PC-9 (cell line): ENCODE data around the gene KIF26A. TPM values are rescaled to one million over a fixed set of nuclear protein-coding genes. Genes with fewer than 3 reads are reported as not detected.
A peak's percentile ranks its signal among the peaks of the same experiment; 100 is the strongest.

Experiments used
- BruUV-seq: library from RNA; stranded (reverse); fragments of 400-500 nt; replicated peaks from 2 replicates; lab custom pipeline; 2021; lab: Mats Ljungman, UMichigan
- CTCF ChIA-PET: fragments of 300-600 bp; sonication (Branson Sonifier 250); formaldehyde crosslinking; loops from one replicate; lab custom pipeline; 2022; ENCODE audit warnings: antibody characterized with exemption; lab: Charles Lee
- POLR2A ChIA-PET: fragments of 300-600 bp; sonication (Branson Sonifier 250); formaldehyde crosslinking; loops from one replicate; lab custom pipeline; 2022; ENCODE audit warnings: antibody characterized with exemption; ENCODE audit not compliant: unreplicated experiment; lab: Charles Lee
- DNase-seq, 2 experiments: peaks; one replicate each; pipeline versions ENCODE4 v3.0.0 to v3.0.0-alpha.2; 2015 to 2022; ENCODE audit warnings: mixed read lengths in 1 of 2
- H2AFZ ChIP-seq: fragments of 200-600 bp; sonication (generic); 2 replicates; pipeline ENCODE4 v1.8.1; 2017; ENCODE audit warnings: antibody characterized with exemption
- H3F3A ChIP-seq: fragments of 200-600 bp; sonication (generic); 2 replicates; pipeline ENCODE4 v1.8.1; 2017; ENCODE audit warnings: antibody characterized with exemption, mild to moderate bottlenecking, low read depth; ENCODE audit not compliant: insufficient read depth
- H3K27ac ChIP-seq: fragments of 200-600 bp; sonication (generic); 2 replicates; pipeline ENCODE4 v1.6.1; 2016; ENCODE audit warnings: mixed run types
- H3K27me3 ChIP-seq: fragments of 200-600 bp; sonication (generic); 2 replicates; pipeline ENCODE4 v1.6.1; 2016; ENCODE audit warnings: low read depth, mixed run types; ENCODE audit not compliant: insufficient read depth
- H3K36me3 ChIP-seq: fragments of 200-600 bp; sonication (generic); 2 replicates; pipeline ENCODE4 v1.6.1; 2016; ENCODE audit warnings: low read depth, mixed run types
- H3K4me1 ChIP-seq: fragments of 200-600 bp; sonication (generic); replicated peaks from 2 replicates; pipeline ENCODE4 v1.6.1; 2016; ENCODE audit warnings: mixed run types; ENCODE audit not compliant: insufficient read depth
- H3K4me2 ChIP-seq: fragments of 200-600 bp; sonication (generic); 2 replicates; pipeline ENCODE4 v1.6.1; 2017; ENCODE audit warnings: mixed run types
- H3K4me3 ChIP-seq: fragments of 200-600 bp; sonication (generic); 2 replicates; pipeline ENCODE4 v1.6.1; 2016; ENCODE audit warnings: mixed run types
- H3K79me2 ChIP-seq: fragments of 200-600 bp; sonication (generic); 2 replicates; pipeline ENCODE4 v1.6.1; 2017; ENCODE audit warnings: low read depth, mixed run types
- H3K9me2 ChIP-seq: fragments of 200-600 bp; sonication (generic); 2 replicates; pipeline ENCODE4 v1.8.1; 2017; ENCODE audit warnings: mild to moderate bottlenecking; ENCODE audit not compliant: insufficient read depth
- H3K9me3 ChIP-seq: fragments of 200-600 bp; sonication (generic); 2 replicates; pipeline ENCODE4 v1.8.1; 2016; ENCODE audit warnings: low read depth; ENCODE audit not compliant: insufficient read depth
- H4K20me1 ChIP-seq: fragments of 200-600 bp; sonication (generic); 2 replicates; pipeline ENCODE4 v1.8.1; 2017; ENCODE audit not compliant: insufficient read depth
- CTCF ChIP-seq: fragments of 200-600 bp; sonication (generic); conservative IDR thresholded peaks from 2 replicates; pipeline ENCODE4 v1.6.1; 2017; ENCODE audit warnings: mixed run types, antibody characterized with exemption, mild to moderate bottlenecking, moderate library complexity
- EZH2 ChIP-seq: fragments of 200-600 bp; sonication (generic); IDR thresholded peaks from 2 replicates; pipeline ENCODE4 v1.8.0; 2017; ENCODE audit warnings: antibody characterized with exemption, low read depth
- intact Hi-C: fragments of 100-400 bp; cut with micrococcal nuclease; formaldehyde crosslinking; loops from one replicate; pipeline ENCODE4 v1.10.0; 2022; ENCODE audit not compliant: unreplicated experiment
- total RNA-seq: library from RNA; stranded (reverse); gene quantifications from 2 replicates; pipeline ENCODE4 v1.2.3, GENCODE V29; 2021

Gene KIF26A
- total RNA-seq, 1 experiment from 2014 or later: 0.17 TPM

GRCh38 chr14:104179564-104180129 is 41.3 kb downstream of the KIF26A start:
- Histone ChIP-seq H3K4me2 (no peak overlapping the region), H3K79me2 (no peaks in the 10 kb centered on the region), H3K9me3 (no peaks in the 10 kb centered on the region), H3K4me1 (no peaks in the 10 kb centered on the region), H4K20me1 (no peaks in the 10 kb centered on the region), H2AFZ (no peak overlapping the region), H3K36me3 (no peaks in the 10 kb centered on the region), H3K27ac (no peak overlapping the region), H3K4me3 (no peak overlapping the region), H3K27me3 (peaks cover 81% of the 10 kb centered on the region), H3F3A (no peaks in the 10 kb centered on the region), H3K9me2 (no peaks in the 10 kb centered on the region)
- intact Hi-C loops: no loop called here
- ChIA-PET CTCF (no interaction called here), POLR2A (no interaction called here)
- TF ChIP-seq CTCF: no peak
- TF ChIP-seq EZH2: no peak
- no TSS peak for BruUV-seq
- no peak for DNase-seq

- Histone ChIP-seq H4K20me1 (no peaks in the 10 kb centered on the region), H3K4me2 (no peak overlapping the region), H3K9me2 (no peaks in the 10 kb centered on the region), H3K4me1 (no peaks in the 10 kb centered on the region), H3K36me3 (no peaks in the 10 kb centered on the region), H3K4me3 (no peak overlapping the region), H3K27ac (no peak overlapping the region), H2AFZ (no peak overlapping the region), H3K79me2 (no peaks in the 10 kb centered on the region), H3K27me3 (peaks cover 74% of the 10 kb centered on the region), H3F3A (no peaks in the 10 kb centered on the region), H3K9me3 (no peaks in the 10 kb centered on the region)
- intact Hi-C loops: no loop called here
- DNase-seq: peak in 1 of 2 experiments; percentile 3
- POLR2A ChIA-PET: interaction anchor here (0.6 kb wide), 1 partner anchor 13 kb away, joined by 3 read pairs; no protein-coding TSS in a partner anchor
- no peak for TF ChIP-seq CTCF
- no peak for TF ChIP-seq EZH2
- BruUV-seq: no TSS peak
- CTCF ChIA-PET: no interaction called here
These were observed 42.3 kb downstream of the KIF26A start for GRCh38 chr14:104180561-104181165.

GRCh38 chr14:104181761-104182530 is 43.6 kb downstream of the KIF26A start:
- no TSS peak for BruUV-seq
- H4K20me1 ChIP-seq: no peaks in the 10 kb centered on the region
- no peak overlapping the region for H3K4me2 ChIP-seq
- intact Hi-C loops: no loop called here
- H3F3A ChIP-seq: no peaks in the 10 kb centered on the region
- no peak overlapping the region for H3K4me3 ChIP-seq
- no peak overlapping the region for H3K27ac ChIP-seq
- no peaks in the 10 kb centered on the region for H3K9me3 ChIP-seq
- no peak overlapping the region for H2AFZ ChIP-seq
- no peak for TF ChIP-seq CTCF
- no peak for TF ChIP-seq EZH2
- H3K27me3 ChIP-seq: peaks cover 64% of the 10 kb centered on the region
- no peaks in the 10 kb centered on the region for H3K79me2 ChIP-seq
- no peaks in the 10 kb centered on the region for H3K9me2 ChIP-seq
- DNase-seq: peak; percentile 8 to 25
- no peaks in the 10 kb centered on the region for H3K36me3 ChIP-seq
- H3K4me1 ChIP-seq: no peaks in the 10 kb centered on the region
- POLR2A ChIA-PET: no interaction called here
- CTCF ChIA-PET: no interaction called here
